Stomach (tissue), 9 donors: ENCODE results near the gene R3HDM4. TPM values are rescaled to one million over a fixed set of nuclear protein-coding genes. Genes with fewer than 3 reads are reported as not detected.
A peak's percentile ranks its signal among the peaks of the same experiment; 100 is the strongest.

ENCODE experiments used
- DNase-seq, 2 donors: peaks; one replicate each; pipeline versions ENCODE4 v3.0.0 to v3.0.0-alpha.2; 2013 to 2019
- H3K27ac ChIP-seq, 5 donors: fragments of 200-600 bp in 4 of 5; sonication (generic) in 4 of 5; one replicate each; pipeline ENCODE4 v1.5.1; 2013 to 2019; ENCODE audit warnings: mild to moderate bottlenecking in 1 of 5, moderate library complexity in 1 of 5
- H3K27me3 ChIP-seq, 3 donors: fragments of 200-600 bp; sonication (generic); one replicate each; pipeline ENCODE4 v1.5.1; 2017 to 2019; ENCODE audit warnings: mixed run types in 1 of 3
- H3K36me3 ChIP-seq, 4 donors: fragments of 200-600 bp; sonication (generic); 1 replicate in 3 of 4; 2 replicates in 1 of 4; pipeline ENCODE4 v1.5.1; 2016 to 2019
- H3K4me1 ChIP-seq, 4 donors: fragments of 200-600 bp; sonication (generic); one replicate each; pipeline ENCODE4 v1.5.1; 2016 to 2019
- H3K4me3 ChIP-seq, 4 donors: fragments of 200-600 bp; sonication (generic) in 3 of 4; one replicate each; pipeline ENCODE4 v1.5.1; 2016 to 2019; ENCODE audit warnings: mild to moderate bottlenecking in 1 of 4
- H3K9me3 ChIP-seq, 4 donors: fragments of 200-600 bp; sonication (generic); one replicate each; pipeline ENCODE4 v1.5.1; 2016 to 2019
- CTCF ChIP-seq, 7 experiments: fragments of 450-650 bp in 4 of 7; fragments of 200-600 bp in 3 of 7; sonication (generic) in 3 of 7; IDR thresholded peaks; one replicate each; pipeline ENCODE4 v1.5.1; 2016 to 2019; ENCODE audit warnings: antibody characterized with exemption in 7 of 7, control low read depth in 2 of 7, mild to moderate bottlenecking in 1 of 7
- EP300 ChIP-seq: sonication (generic); formaldehyde crosslinking; IDR thresholded peaks from one replicate; pipeline ENCODE4 v1.6.1; 2017; ENCODE audit warnings: antibody characterized with exemption
- POLR2A ChIP-seq, 4 donors: fragments of 450-650 bp; IDR thresholded peaks; one replicate each; pipeline ENCODE4 v1.6.1; 2016; ENCODE audit warnings: antibody characterized with exemption in 4 of 4, control low read depth in 2 of 4, mild to moderate bottlenecking in 1 of 4, moderate library complexity in 1 of 4
- POLR2AphosphoS5 ChIP-seq, 3 donors: sonication (generic); formaldehyde crosslinking; IDR thresholded peaks; one replicate each; pipeline ENCODE4 v1.6.1; 2016; ENCODE audit warnings: antibody characterized with exemption in 3 of 3
- WGBS, 5 donors: extraction: QIAGEN DNeasy Blood & Tissue Kit in 3 of 5; methylation state at CpG; one replicate each; pipeline versions ENCODE4 v1.1.5 to v1.1.7; 2013 to 2018; 5-methylcytosine and 5-hydroxymethylcytosine counted together
- intact Hi-C: fragments of 100-400 bp; cut with DNase I; formaldehyde crosslinking; loops from one replicate; pipeline ENCODE4 v1.15.1; 2023; ENCODE audit warnings: low total_unique reads
- polyA plus RNA-seq, 3 donors: library from polyadenylated mRNA; stranded (reverse); fragments of 200-250 nt; gene quantifications; one replicate each; pipeline ENCODE4 v1.2.3, GENCODE V29; 2013
- total RNA-seq, 5 donors: library from RNA; depleted of rRNA; stranded (reverse); fragments of >200 nt; gene quantifications; one replicate each; pipeline versions ENCODE4 v1.1.0 to v1.2.3, GENCODE V29; 2014 to 2016
- donor health status: healthy with polysubstance abuse.
- donor health status: Bipolar disorder and iron deficiency.
- donor health status: healthy.

R3HDM4 gene
- total and polyA plus RNA-seq, 8 donors, result 5.8 to 63.8 (median 48.4) TPM

GRCh38 chr19:897442-898039, 15.5 kb downstream of the R3HDM4 start:
- DNase-seq, result no peak
- H3K36me3 ChIP-seq, result peaks cover 15 to 55% (median 51%) of the 10 kb centered on the region in 4 donors

GRCh38 chr19:896999-897398, 16.0 kb downstream of the R3HDM4 start:
- no peaks in the 10 kb centered on the region for H3K27me3 ChIP-seq
- DNase-seq, result no peak
- no peaks in the 10 kb centered on the region for H3K9me3 ChIP-seq
- H3K4me1 ChIP-seq, result peaks cover 3 to 36% (median 8%) of the 10 kb centered on the region in 4 donors
- intact Hi-C loops, result no loop called here
- no peak overlapping the region for H3K27ac ChIP-seq
- no peak overlapping the region for H3K4me3 ChIP-seq
- peaks cover 15 to 54% (median 47%) of the 10 kb centered on the region in 4 donors for H3K36me3 ChIP-seq
- TF ChIP-seq POLR2AphosphoS5 (IDR thresholded peaks at IDR 0.05), result no peak
- TF ChIP-seq POLR2A (IDR thresholded peaks at IDR 0.05), result no peak
- TF ChIP-seq EP300, result no peak
- TF ChIP-seq CTCF (IDR thresholded peaks at IDR 0.05), result no peak
- 90 to 96% (median 91%) methylated on average over 11 of the region's 11 CpGs for WGBS, 5 donors

More at GRCh38 chr19:897442-898039, 15.5 kb downstream of the R3HDM4 start:
- 81 to 92% (median 89%) methylated on average over 5 to 26 of the region's 26 CpGs for WGBS, 5 donors
- Histone ChIP-seq H3K4me3 (no peak overlapping the region), H3K27ac (no peak overlapping the region), H3K27me3 (no peaks in the 10 kb centered on the region), H3K9me3 (no peaks in the 10 kb centered on the region), H3K4me1 (peaks cover 0 to 34% (median 3%) of the 10 kb centered on the region in 4 donors)
- intact Hi-C loops, result no loop called here
- TF ChIP-seq EP300 (no peak), POLR2AphosphoS5 (IDR thresholded peaks at IDR 0.05) (no peak), POLR2A (IDR thresholded peaks at IDR 0.05) (no peak), CTCF (IDR thresholded peaks at IDR 0.05) (no peak)

GRCh38 chr19:896434-896833, 16.6 kb downstream of the R3HDM4 start:
- H3K36me3 ChIP-seq, result peaks cover 14 to 48% (median 41%) of the 10 kb centered on the region in 4 donors
- peaks cover 5 to 37% (median 12%) of the 10 kb centered on the region in 4 donors for H3K4me1 ChIP-seq
- no peaks in the 10 kb centered on the region for H3K9me3 ChIP-seq
- H3K27ac ChIP-seq, result no peak overlapping the region
- intact Hi-C loops, result no loop called here
- H3K27me3 ChIP-seq, result no peaks in the 10 kb centered on the region
- no peak for TF ChIP-seq EP300
- no peak for TF ChIP-seq POLR2A (IDR thresholded peaks at IDR 0.05)
- no peak for TF ChIP-seq POLR2AphosphoS5 (IDR thresholded peaks at IDR 0.05)
- no peak for TF ChIP-seq CTCF (IDR thresholded peaks at IDR 0.05)
- no peak overlapping the region for H3K4me3 ChIP-seq
- 92 to 97% (median 96%) methylated on average over 10 of the region's 10 CpGs for WGBS, 5 donors
- no peak for DNase-seq

- intact Hi-C loops, result no loop called here
- TF ChIP-seq POLR2AphosphoS5 (IDR thresholded peaks at IDR 0.05) (peak; percentile 56 to 86 (median 76)), POLR2A (IDR thresholded peaks at IDR 0.05) (no peak)
- Histone ChIP-seq H3K4me3 (peak within 1 kb of the TSS; percentile 68 to 97 (median 83)), H3K4me1 (peaks cover 5 to 31% (median 15%) of the 10 kb centered on the region in 4 donors), H3K27ac (peak within 1 kb of the TSS; percentile 89 to 98 (median 91)), H3K36me3 (peaks cover 9 to 52% (median 46%) of the 10 kb centered on the region in 4 donors), H3K27me3 (no peaks in the 10 kb centered on the region), H3K9me3 (no peaks in the 10 kb centered on the region)
- DNase-seq, result peak; percentile 95 to 98
- 0 to 1% (median 1%) methylated on average over 22 to 66 of the region's 69 CpGs for WGBS, 5 donors
Observed at GRCh38 chr19:892894-893689, 19.9 kb downstream of the R3HDM4 start, which contains the start of the genes MED16 and RNU6-9. Gene MED16, minus strand, starts transcription at chr19:893187. Its CDS starts 2,056 bp downstream, at chr19:891131. Gene RNU6-9, plus strand, starts transcription at chr19:893484.
